Measurements from ENCODE around the gene TOM1.
A peak's percentile ranks its signal among the peaks of the same experiment; 100 is the strongest.

TOM1 gene
- total RNA-seq: 70.7 to 147 reads per million in 2 donors

- DNase-seq: peak; percentile 94 to 98 (median 97)
Observed at GRCh38 chr22:35299673-35300499, at the start of gene TOM1. TSS of gene TOM1 (plus strand) at chr22:35299894. CDS start at chr22:35299929, 35 bp downstream.

DNA sequence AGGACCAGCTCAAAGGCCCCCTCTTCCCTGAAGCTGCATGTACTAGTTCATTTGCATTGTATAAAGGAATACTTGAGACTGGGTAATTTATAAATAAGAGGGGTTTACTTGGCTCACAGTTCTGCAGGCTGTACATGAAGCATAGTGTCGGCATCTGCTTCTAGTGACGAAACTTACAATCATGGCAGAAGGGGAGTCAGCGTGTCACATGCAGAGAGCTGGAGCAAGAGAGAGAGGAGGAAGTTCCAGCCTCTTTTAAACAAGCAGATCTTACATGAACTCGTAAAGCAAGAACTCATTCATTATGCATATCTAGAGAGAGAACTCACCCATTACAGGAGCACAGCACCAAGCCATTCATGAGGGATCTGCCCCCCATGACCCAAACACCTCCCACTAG, 49.5 kb upstream of the TOM1 start:
- no peak for DNase-seq

- no peak for DNase-seq
Observed at GRCh38 chr22:35253946-35254345, 45.7 kb upstream of the TOM1 start.

- DNase-seq: peak in 1 of 5 experiments; percentile 5
Observed at GRCh38 chr22:35257002-35257320, 42.7 kb upstream of the TOM1 start.

GRCh38 chr22:35257321-35258190, 42.1 kb upstream of the TOM1 start, which contains the start of gene HMGXB4:
TSS of gene HMGXB4 (plus strand) at chr22:35257493. CDS start at chr22:35262391, 4,898 bp downstream.
- DNase-seq: peak; percentile 76 to 93 (median 80)

DNA sequence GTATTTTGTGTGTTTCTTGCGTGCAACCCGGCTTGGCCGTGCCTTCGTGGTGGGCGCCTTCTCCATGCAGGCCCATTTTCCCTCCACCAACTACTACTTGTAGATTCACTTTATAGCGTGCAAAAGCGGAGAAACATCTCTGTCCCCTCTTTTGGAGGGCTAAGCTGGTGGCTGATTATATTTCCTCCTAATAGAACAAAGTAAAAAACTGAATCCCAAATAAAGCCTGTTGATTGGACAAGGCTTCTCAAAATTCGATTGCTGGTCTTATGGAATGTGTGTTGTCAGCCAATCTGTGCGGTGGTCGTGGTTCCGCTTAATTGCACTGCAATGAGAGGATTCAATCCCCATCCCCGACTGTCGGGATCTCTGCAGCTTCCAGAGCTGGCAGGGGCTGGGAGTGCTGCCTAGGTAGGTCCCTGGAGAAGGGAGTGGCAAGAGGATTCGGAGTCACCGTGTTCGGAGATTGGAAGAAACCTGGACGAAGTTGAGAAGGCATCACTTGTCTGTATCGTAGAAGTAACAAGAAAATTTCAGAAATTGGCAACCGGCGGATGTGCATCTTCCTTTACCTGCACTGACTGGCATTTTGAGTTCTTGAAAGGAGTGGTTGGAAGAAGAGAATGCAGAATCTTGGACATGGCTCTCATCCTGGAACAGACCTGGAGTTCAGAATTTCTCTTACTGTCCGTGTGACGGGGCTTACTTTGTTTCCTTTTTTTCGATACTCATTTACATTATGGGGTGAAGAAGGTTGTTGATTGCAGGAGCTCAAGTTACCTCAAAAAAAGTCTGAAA, 41.3 kb upstream of the TOM1 start:
- DNase-seq: peak in 1 of 5 experiments; percentile 36

GRCh38 chr22:35264986-35265385, 34.7 kb upstream of the TOM1 start:
- DNase-seq: no peak

- DNase-seq: no peak
Observed at GRCh38 chr22:35266277-35266676, 33.4 kb upstream of the TOM1 start.

- DNase-seq: no peak
Observed at GRCh38 chr22:35269630-35270029, 30.1 kb upstream of the TOM1 start.

- DNase-seq: peak in 1 of 5 experiments; percentile 25
Observed at GRCh38 chr22:35274154-35274871, 25.4 kb upstream of the TOM1 start.

GRCh38 chr22:35275580-35275979, 24.1 kb upstream of the TOM1 start:
- DNase-seq: no peak

DNA sequence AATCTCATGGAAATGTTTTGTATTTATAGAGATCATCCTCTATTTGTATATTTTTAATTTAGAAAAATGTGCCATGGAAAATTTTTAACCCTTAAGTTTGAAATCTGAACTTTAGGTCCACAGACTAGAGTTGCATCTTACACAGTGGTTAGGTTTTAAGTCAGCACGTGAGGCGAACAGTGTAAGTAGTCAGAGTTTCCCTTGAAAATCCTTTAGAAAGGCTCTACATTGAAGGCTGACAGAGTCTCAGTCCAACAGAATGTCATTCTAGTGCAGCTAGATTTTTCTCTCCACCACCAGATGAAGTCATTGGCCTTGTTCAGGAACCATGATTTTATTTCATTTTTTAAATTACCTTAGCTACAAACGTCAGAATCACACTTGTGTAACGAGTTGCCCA, 23.7 kb upstream of the TOM1 start:
- DNase-seq: no peak

- no peak for DNase-seq
Observed at GRCh38 chr22:35288116-35288515, 11.6 kb upstream of the TOM1 start.

DNA sequence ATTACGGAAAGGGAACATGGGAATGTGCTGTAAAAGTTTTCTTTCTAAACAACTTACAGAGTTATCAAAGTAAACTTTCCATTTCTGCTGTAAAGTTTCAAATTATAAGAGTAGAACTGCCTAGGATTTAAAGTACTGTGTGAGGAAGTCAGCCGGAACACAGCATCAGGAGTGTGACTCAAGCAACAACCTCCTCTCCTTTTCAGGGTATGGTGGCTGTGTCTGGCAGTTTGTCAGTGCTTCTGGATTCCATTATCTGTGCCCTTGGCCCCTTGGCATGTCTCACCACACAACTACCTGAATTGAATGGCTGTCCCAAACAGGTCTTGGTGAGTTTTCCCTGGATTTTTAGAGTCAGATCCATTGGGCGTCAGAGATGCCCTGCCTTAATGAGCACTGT, 6.9 kb upstream of the TOM1 start:
- DNase-seq: no peak

GRCh38 chr22:35296051-35296450, 3.6 kb upstream of the TOM1 start:
- no peak for DNase-seq

DNA sequence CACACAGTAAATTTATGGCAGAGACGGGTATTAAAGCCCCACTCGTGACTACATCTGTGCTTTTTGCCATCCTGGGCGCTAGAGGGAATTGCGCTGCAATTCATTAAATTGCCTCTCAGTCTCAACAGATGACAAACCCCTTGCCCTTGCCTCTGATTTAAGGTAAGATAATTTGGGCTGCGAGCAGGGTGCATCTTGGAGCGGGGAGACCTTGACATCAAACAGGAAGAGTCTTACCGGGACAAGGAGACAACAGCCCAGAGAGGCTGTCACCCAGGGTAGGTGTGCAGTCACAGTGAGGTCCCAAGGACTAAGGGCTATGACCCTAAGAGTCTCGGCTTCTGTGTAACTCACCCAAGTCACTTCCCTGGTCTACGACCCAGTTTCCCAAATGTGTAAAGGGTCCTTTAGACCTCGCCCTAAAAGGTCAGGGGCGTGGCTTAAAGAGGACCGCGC, 449 bp upstream of the TOM1 start:
- DNase-seq: peak in 1 of 5 experiments; percentile 63

- peak in 1 of 5 experiments; percentile 22 for DNase-seq
Observed at GRCh38 chr22:35301372-35301874, 1.7 kb downstream of the TOM1 start.

- no peak for DNase-seq
Observed at GRCh38 chr22:35303029-35303624, 3.4 kb downstream of the TOM1 start.

GRCh38 chr22:35305525-35306070, 5.9 kb downstream of the TOM1 start:
- DNase-seq: peak in 1 of 5 experiments; percentile 56

DNA sequence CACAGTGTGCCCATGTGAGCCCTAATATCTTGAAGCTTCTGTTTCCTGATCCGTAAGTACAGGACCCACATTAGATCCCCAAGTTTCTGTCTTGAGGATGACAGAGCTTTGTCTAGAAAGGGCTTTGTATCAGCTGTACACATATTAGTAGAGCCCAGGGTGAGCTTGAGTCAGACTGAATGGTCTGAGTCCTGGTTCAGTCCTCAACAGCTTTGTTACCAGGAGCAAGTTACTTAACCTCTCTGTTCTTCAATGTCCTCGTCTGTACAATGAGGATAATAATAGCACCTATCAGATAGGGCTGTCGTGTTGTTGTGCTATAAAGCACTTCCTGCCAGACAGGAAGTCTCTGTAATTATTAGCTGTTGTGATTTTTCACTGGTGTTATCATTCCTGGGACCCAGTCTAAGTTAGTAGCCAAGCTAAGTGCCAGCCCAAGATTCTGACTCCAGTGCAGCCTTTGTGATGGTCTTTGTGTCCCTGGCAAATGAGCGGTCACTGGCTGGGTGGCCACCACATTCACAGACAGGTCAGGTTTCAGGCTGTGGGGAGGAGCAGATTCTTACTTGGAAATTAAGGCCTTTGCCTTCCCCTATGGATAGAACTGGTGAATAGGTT, 6.8 kb downstream of the TOM1 start:
- DNase-seq: peak in 2 of 5 experiments; percentile 24 to 67
